GM12872 (cell line): ENCODE measurements around the gene KCNH1.

ENCODE experiments used
- CTCF ChIP-seq: IDR thresholded peaks from 3 replicates; pipeline ENCODE4 v1.5.1; 2011; ENCODE audit warnings: low read depth, mild to moderate bottlenecking, low read length, moderate library complexity; ENCODE audit not compliant: insufficient read depth

Gene KCNH1

GRCh38 chr1:210681158-210681557 is 452.8 kb downstream of the KCNH1 start:
- TF ChIP-seq CTCF: no peak

GRCh38 chr1:210678306-210678705 is 455.6 kb downstream of the KCNH1 start:
- TF ChIP-seq CTCF: no peak

GRCh38 chr1:210677533-210677932 is 456.4 kb downstream of the KCNH1 start:
- no peak for TF ChIP-seq CTCF

- no peak for TF ChIP-seq CTCF
These were observed 457.4 kb downstream of the KCNH1 start for GRCh38 chr1:210676539-210676938.

GRCh38 chr1:210674151-210674550 is 459.8 kb downstream of the KCNH1 start:
- TF ChIP-seq CTCF: no peak

- no peak for TF ChIP-seq CTCF
These were observed 464.0 kb downstream of the KCNH1 start for GRCh38 chr1:210669951-210670350.

GRCh38 chr1:210663730-210664573 is 470.0 kb downstream of the KCNH1 start:
- no peak for TF ChIP-seq CTCF
